ENCODE results near the gene PPP2R1B.

Gene PPP2R1B

DNA sequence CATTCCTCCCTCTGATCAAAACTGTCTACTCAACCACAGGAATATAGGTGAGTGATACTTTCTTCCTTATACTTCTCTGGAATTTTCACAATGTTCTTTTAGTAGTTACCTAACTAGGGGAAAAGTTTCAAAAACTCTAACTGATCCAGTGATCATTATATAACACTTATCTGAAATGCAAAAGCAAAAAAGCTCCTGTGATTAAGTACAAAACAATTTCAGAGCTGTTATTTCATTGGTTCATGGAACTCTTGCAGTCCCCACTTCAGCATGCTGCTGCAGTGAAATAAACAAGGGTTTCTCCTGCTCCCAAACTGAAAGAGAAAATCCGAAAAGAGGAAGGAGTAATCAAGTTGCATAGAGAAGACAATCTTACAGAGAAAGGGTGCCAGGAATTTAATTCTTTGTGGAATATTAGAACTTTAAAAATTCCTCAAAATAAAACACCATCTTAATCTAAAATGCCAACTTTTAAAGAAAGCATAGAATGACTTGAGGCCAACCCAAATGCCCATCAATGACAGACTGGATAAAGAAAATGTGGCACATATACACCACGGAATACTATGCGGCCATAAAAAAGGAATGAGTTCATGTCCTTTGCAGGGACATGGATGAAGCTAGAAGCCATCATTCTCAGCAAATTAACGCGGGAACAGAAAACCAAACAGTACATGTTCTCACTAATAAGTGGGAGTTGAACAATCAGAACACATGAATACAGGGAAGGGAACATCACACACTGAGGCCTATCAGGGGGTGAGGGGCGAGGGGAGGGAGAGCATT is 20.3 kb downstream of the PPP2R1B start:
- DNase-seq: no peak

DNA sequence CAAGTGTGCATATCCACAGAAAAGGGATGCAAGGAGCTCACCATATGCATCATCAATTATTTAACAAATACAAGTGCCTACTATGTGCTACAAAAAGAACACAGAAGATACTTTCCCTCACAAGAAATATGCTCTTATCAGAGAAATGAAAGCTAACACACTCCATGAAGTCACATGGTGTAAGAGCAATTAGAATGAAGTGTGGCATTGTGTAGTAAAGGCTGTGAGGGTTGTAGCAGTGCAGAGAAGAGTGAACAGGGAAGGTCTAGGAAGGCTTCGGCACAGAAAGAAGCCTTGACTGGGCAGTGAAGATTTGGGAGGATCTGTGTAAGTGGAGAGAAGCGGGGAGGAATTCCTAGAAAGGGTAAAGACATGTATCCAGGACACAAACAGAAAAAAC is 22.5 kb downstream of the PPP2R1B start:
- DNase-seq: no peak

DNA sequence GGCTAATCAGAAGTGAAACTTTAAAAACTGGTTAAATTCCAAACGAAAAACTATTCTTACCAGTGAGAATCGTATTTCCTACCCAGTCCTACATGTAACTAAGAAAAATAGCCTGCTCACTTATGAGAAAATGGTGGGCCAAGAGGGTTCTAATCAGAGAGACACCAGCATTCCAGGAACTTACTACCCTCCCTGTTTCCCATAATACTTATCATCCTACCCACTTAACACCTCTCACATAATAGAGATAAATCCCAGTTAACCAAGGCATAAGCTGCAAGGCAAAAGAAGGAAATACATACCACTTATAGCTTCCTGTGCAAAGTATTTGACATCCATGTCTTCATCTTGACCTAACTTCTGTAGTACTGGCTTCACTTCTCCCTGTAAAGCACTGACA is 24.4 kb downstream of the PPP2R1B start:
- DNase-seq: no peak

DNA sequence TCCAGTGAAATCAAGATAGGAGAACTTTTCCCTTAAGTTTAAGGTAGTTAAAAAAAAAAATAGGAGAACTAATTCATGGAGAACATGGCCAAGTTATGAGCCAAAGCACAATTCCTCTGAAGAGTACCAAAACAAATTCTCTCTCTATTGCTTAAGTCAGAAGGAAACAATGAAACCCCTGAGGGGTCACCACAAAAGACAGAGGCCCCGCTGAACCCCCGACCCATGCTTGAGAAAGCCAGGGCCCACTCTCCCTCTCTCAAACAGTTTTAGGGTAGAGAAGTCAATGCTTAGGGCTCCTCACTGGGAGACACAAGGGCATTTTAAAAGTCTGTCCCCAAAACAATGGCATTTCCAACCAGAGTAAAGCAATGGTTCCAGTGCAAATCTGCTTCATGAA is 26.9 kb downstream of the PPP2R1B start:
- no peak for DNase-seq

DNA sequence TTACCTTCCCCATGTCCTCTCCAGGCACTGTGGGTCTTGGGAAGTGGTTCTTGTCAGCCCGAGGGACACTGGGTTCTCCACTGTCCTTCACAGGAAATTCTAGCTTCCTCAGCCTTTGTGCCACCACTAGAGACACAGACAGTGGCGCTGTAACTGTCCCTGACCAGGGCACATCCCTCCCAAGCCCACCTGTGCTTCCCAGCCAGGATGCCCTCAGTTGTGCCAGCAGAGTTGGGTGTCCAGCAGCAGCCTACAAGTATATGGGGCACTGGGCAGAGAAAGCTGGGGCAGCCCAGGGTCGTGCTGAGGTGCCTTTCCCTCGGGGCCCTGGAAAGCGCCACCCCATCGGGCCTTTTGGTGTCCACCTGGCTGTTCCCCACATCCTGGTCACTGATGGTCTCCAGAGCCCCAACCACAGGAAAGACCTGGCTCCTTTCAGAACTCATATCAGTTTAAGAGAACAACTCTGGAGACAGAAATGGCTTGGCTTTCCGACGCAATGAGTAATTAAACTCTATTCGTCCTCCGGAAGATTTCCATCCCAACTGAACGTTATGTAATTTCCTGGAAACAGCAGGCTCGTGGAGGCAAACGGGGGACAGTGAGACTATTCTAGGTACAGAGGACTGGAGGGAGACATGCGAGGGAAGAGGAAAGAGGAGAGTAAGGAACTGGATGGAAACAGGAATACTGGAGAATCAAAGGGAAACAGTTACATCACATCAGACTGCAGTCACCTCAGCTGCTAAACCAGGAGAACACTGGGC is 28.6 kb downstream of the PPP2R1B start:
- DNase-seq: no peak

DNA sequence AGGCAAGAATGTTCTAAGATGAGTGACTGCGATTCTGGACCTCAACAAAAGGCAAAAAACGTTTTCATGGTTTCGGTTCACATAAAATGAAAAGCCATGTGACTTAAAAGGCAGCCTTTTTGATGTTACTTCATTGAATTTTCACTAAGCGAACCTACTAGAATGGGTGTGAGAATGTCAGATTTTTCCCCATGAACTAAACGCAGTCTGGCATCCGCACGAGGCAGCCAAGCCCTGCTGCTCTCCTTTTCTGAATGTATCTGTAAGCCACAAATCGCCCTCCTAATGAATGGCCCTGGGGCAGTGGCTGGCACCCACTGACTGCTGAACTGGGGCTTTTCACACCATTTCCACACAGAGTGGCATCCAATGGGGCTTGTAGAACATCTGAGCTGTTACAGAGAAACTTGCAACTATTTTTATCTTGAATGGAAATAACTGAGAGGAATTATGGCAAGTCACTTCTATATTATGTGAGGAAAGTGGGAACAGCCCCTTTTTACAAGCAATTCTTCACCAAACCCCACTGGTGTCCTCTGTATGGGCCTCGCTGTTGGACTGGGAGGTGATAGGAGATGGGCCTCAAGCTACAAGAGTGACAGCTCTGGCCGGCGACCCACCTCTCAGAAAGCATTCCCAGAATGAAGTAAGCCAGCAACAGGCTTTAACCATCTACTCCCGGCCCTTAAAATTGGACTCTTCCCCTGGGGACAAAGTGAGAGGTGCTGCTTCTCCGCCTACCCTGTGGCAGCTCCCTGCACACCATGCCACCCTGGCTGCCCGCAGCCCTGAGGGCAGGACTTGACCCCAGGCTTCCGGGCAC is 29.4 kb downstream of the PPP2R1B start:
- no peak for DNase-seq

DNA sequence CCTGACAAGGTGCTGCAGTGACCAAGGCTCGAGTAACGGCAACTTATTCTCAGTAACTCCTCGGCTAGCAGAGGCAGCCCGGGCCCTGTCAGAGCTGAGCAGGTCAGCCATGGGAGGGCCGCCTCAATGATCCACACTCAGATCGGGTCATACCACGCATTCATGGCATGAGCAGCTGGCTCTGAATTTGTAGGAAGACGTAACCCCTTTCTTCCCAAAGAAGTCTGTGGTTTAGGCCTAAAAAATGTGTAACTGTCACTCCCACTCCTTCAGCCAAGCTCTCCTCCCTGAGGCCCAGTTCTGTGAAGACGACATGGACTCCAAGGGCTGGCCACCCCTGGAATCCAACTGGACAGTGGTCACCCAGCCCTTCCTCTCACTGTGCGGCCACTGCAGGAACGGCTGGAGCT is 30.0 kb downstream of the PPP2R1B start:
- no peak for DNase-seq

DNA sequence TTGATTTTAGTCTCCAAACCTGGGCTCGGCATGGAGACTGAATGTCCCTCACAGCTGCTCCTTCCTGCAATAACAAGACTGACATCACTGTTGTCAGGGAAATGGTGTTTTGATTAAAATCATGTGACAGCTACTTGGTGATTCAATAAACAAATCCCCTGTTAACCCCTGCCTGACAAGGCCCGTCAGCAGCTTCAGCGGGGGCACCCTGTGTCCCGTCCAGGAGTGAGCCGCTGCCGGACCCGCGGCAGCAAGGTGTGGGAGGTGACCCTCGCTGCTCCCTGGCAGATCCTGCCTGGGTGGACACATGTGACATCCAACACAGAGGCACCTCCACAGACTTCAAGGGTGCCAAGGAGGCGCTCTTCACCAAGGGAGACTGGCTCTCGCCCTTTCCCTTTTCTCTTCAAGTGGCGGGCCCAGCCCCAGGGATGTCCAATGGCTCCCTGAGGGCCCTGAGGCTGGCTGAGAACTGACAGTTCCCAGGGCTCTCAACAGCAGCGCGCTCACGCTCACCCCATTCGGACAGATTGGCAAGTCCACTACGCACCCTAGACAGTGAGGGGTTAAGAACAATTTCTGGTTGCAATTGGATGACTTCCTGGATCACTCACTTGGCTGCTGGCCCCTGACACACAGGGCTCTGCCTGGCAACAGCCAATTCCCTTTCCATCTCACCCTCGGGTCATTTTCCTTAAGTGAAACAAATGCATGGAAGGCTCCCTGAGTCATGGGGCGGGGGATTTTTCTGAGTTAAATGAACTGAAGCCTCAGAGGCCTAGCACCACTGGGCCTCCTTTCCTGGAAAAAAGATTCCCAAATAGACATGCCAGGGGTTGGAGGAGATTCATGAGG is 30.7 kb downstream of the PPP2R1B start:
- DNase-seq: no peak

DNA sequence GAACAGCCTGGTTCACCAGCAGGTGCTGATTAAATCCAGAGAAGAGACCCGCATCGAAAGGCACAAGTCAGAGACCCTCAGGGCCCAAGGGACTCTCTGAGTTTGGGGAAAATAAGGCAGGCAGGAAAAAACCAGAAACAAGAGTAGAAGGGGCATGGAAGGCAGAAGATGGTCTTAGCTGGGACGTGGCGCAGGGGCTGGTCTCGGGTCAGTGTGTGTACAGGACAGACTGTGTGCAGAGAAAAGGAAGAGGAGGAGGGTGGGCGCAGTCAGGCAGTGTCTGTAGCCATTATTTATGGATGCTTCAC is 31.3 kb downstream of the PPP2R1B start:
- DNase-seq: no peak

DNA sequence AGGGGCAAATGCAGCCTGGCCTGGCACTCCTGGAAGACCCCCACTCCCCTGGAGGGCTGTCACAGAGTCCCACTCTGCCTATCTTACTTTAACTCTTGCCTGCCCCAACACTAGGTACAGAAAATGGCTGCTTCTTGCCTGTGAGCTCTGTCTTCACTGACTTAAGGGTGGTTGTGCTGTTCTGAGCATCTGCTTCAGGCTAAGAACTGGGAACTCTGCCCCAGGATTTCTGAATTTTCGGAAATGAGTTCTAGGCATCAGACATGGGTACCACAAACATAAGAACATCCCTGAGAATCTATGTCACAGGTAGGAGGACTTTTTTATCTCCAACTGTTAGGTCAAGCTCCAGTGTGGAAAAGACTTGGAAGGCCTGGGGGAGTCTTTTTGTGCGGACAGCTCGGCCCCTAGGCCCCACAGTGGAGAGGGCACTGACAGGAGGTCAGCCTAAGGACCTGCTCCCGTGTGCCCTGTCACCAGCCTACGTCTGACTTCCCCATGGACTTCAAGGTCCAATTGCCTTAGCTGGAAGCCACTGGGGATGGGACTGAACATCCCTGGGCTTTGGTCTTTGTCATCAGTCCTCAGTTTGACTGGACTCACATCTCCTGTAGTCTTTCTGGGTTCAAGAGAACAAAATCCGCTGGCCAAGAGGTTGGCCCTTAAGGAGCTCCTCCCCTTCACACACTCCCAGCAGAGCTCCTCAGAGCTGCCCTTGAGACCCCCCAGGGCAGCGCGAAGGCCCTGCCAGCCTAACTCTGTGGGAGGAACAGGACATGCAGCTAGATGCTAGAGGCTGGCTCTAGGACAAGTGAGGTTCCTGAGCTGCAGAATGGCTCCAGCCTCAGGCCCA is 31.9 kb downstream of the PPP2R1B start:
- DNase-seq: no peak

DNA sequence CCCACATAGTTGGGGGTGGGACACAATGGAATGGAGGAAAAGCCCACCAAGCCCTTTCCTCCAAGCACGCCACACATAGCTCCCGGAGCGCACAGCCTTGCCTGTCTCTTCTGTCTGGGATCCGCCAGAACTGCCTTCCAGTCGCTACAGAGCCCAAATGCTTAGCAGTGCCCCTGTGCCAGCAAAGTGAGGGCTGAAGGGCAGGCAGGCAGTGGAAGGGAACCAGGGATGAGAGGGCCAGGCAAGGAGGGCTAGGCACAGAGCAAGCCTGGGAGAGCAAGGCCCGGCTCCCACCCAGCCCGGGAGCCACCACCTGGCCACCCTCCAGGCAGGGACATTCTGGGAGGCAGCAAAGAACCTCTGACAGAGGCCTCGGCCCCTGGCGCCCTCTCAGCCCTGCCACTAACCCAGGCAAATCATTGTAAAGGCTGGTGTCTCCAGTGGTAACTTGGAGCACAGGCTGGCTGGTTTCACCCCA is 32.5 kb downstream of the PPP2R1B start:
- no peak for DNase-seq

DNA sequence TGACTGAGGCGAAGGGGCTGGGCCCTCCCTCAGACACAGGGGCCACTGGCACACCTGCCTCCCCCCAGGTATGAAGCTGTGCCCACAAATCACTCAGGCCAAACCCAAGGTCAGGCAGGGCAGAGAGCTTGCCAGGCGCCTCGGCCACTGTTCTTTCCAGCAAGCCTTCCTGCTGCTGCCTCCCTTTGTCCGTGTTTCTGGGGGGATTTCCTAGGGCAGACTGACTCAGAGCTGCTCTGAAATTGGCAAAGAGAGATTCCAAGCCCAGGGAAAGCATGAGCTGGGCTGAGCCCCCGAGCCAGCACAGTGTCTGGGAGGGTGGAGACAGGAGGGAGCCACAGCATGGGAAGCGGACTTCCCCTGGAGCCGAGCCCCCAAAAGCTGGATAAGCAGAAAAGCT is 33.2 kb downstream of the PPP2R1B start:
- DNase-seq: no peak

DNA sequence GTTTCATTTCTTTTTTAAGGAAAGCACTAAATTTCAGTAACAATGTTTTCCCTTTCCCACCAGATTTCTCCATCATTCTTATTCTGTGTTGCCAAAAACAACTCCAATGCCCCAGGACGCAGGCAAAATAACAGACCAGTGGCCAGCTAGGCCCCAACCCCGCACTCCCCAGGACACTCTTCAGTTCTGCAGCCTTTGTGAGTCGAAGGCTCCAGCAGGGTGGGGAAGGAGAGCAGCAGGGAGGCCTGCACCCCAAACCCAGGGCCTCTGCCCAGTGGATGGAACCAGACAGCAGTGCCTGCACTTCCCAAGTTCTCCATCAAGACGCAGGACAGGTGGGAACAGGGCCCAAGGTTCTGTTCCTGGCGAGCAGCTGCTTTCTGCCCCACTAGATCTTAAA is 34.4 kb downstream of the PPP2R1B start:
- DNase-seq: no peak

DNA sequence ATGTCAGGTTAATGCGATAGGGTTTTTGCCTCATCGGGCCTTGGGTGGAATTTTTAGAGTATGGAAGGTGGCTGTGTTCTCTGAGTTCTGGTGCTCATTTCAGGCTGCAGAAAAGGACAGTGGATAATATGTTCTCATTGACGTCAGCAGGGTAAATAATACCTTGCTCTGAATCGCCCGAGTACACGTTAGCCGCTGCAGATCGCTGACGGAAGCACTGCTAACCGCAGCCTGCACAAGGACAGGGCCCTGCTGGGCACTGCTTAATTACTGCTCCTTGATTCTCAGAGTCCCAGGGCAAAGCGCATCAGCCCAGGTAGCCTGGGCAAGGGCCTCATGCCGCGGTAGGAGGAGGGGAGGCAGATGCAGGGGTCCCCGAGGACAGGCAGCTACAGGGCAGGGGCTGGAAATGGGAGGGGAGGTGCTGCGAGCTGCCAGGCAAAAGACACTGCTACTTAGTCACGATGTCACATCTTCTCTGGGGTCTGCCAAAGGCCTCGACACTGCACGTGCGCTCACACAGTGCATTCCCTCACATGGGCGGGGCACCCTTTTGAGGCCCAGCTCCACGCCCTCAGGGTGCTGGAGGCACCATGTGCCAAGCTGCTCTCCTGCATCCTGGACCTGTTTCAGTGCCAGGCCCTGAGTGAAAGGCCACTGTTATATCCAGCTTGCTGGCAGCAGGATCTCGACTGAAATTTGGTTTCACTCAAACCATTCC is 35.2 kb downstream of the PPP2R1B start:
- DNase-seq: no peak

DNA sequence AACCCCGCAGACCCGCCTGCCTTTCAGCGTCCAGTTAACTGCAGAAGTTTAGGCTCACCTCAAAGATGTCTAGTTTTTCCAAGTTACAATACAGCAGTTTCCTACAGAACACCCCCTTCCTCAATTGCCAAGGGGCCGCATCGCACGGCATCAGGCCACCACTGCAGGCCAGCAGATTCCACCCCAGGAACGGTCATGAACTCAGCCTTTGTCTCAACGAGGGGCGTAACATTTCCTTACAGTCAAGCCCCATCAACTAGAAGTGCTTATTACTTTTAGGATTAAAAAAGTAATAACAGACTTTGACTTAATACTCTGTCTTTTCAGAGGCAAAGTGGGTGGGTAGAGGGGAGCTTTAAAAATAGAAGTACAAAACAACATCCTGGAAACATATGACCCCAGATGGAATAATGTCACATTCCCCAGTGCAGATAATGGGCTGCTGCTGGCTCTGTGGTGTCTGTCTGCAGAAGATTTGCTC is 36.3 kb downstream of the PPP2R1B start:
- no peak for DNase-seq

DNA sequence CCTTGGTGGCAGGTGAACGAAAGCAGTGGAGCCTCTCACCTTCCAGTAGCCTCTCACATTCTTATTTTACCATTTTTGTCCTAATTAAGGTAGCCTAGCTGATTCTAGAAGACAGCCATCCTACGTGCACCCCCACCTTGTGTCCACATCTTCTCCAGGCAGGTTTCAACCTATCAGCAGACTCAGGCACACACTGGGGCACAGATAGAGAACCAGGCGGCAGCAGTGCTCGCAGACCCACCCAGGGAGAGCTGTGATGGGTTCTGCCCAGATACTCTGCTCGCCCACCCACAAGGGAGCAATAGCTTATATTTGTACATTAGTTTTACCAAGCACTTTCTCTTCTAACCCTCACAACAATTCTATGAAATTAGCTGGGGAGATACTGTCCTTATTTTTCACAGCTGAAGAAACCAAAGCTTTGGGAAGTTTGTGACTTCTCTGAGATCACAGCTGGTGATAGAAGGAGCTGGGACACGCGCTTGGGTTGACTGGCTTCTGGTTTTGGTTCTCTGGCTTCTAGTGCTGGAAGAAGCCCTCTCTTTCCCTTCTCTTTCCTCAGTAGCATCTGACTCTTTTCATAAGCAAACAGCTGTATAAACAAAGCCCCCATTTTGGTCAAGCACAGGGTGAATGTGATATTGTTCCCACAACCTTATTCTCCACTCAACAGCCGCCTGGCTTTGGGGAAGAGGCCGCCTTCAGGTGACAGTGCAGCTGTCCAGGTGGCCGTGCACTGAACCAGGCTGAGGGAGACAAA is 36.9 kb downstream of the PPP2R1B start:
- no peak for DNase-seq

DNA sequence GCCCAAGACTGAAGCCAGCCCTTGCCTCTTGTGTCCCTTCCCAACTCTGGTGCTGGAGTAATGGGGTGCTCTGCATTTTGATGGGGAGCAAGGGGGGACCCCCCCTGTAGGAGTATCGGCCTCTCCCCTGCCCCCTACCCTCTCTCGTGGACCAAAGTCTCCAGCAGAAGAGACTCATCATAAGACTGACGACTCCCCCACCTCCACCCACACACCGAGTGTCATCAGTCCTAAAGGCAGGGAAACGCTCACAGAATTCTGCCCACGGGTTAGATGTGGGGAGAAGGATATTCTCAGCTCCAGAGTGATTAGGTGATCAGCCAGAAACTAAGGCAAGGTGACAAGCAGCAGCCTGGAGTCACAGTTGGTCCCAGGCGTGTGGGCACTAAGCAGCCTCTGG is 38.8 kb downstream of the PPP2R1B start:
- no peak for DNase-seq

DNA sequence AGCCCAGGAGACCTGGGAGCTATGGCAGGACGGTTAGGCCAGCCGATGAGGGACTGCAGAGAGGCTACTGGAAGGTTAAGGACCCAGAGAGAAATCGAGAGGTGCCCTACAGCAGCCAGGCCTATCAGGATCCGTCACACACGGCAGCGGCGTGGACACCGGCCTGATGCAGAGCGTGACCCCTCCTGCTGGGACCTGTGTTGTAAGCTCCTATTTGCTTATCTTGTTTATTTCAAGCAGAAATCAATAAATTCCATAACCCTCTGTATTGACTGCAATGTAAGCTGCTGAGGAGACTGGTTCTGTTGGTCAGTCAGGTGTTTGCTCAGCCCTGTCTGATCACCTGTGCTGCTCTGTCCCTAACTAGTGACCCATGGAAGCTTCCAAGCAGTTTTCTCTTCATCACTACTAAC is 39.9 kb downstream of the PPP2R1B start:
- DNase-seq: no peak

DNA sequence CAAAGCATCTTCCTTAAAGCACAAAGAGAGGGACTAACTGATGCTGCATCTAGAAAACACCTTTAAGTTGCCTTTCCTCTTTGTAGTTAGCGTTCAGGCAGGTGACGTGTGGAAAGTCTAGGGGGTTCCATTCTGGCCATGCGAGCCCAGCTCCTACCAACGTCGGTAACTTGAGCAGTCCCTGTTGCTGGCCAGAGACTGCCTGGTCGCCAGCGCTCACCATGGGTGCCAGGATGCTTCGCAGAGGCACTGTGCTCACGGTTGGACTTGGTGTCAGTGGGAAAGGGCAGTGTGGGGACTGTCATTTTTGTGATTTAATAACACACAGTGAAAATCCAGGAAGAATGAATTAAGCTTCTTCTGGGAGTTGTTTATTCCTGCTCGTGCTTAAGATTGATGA is 40.6 kb downstream of the PPP2R1B start:
- no peak for DNase-seq

DNA sequence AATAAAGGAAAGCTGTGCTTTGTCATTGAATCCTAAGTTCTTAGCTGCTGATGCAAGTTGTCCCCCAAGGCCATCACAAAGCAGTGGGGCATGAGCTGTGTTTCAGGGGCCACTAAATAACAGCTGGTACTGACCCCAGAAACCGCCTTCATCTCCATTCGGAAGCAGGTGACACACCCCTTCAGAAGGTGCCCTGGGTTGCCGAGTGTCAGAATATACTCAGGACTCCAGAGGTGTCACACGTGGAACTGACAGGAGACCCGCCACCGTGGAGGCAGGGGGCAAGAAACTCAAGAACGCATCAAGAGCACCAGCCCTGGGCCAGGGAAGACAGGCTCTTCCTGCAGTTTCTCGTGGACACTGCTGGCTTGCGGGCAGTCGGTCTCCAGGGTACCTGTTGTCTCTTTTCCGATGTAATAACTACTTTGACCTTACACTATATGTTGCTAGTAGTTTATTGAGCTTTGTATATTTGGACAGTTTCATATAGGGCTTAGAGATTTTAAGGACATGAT is 41.5 kb downstream of the PPP2R1B start:
- no peak for DNase-seq
